ENCODE data around the gene USP44.

- TF ChIP-seq CTCF (IDR thresholded peaks at IDR 0.05; ENCODE audit: low read depth, low read length) (no peak), EZH2phosphoT487 (IDR thresholded peaks at IDR 0.05; ENCODE audit: low read depth) (no peak)
These were observed 71.0 kb downstream of the USP44 start for GRCh38 chr12:95480230-95480629.

Data from OCI-LY3 (cell line).